H7 (cell line): ENCODE measurements around the gene FARS2. TPM values are rescaled to one million over a fixed set of nuclear protein-coding genes. Genes with fewer than 3 reads are reported as not detected.

Experiments used
- DNase-seq: peaks from one replicate; pipeline ENCODE4 v3.0.0; 2012
- H3K27me3 ChIP-seq: 2 replicates; pipeline ENCODE4 v1.6.0; 2011; ENCODE audit warnings: mild to moderate bottlenecking, low read length; ENCODE audit not compliant: control insufficient read depth, insufficient read depth
- H3K36me3 ChIP-seq: replicated peaks from 2 replicates; pipeline ENCODE4 v1.5.1; 2011; ENCODE audit warnings: low read length; ENCODE audit not compliant: control insufficient read depth, insufficient read depth
- H3K4me3 ChIP-seq: 2 replicates; pipeline ENCODE4 v1.5.1; 2011; ENCODE audit warnings: low read depth, mild to moderate bottlenecking, control low read depth, low read length, moderate library complexity; ENCODE audit not compliant: insufficient read depth
- total RNA-seq: library from RNA; depleted of rRNA; stranded (reverse); fragments of >200 nt; shearing (Covaris generic); gene quantifications from 2 replicates; pipeline ENCODE4 v1.2.3, GENCODE V29; 2014

Gene FARS2
- total RNA-seq, 1 experiment from 2014 or later = 27.1 TPM

- DNase-seq = peak; percentile 20
- Histone ChIP-seq H3K4me3 (no peak overlapping the region), H3K27me3 (no peaks in the 10 kb centered on the region), H3K36me3 (no peaks in the 10 kb centered on the region)
Observed at GRCh38 chr6:5412017-5412416, 150.7 kb downstream of the FARS2 start.

- no peaks in the 10 kb centered on the region for H3K27me3 ChIP-seq
- H3K4me3 ChIP-seq = no peak overlapping the region
- no peak for DNase-seq
- H3K36me3 ChIP-seq = no peaks in the 10 kb centered on the region
Observed at GRCh38 chr6:5412663-5413062, 151.3 kb downstream of the FARS2 start.

GRCh38 chr6:5416250-5416649 is 154.9 kb downstream of the FARS2 start:
- no peaks in the 10 kb centered on the region for H3K27me3 ChIP-seq
- no peaks in the 10 kb centered on the region for H3K36me3 ChIP-seq
- no peak for DNase-seq
- no peak overlapping the region for H3K4me3 ChIP-seq

- no peak overlapping the region for H3K4me3 ChIP-seq
- H3K27me3 ChIP-seq = no peaks in the 10 kb centered on the region
- no peaks in the 10 kb centered on the region for H3K36me3 ChIP-seq
- peak; percentile 13 for DNase-seq
Observed at GRCh38 chr6:5422321-5422915, 161.1 kb downstream of the FARS2 start.

- Histone ChIP-seq H3K4me3 (no peak overlapping the region), H3K27me3 (no peaks in the 10 kb centered on the region), H3K36me3 (no peaks in the 10 kb centered on the region)
- no peak for DNase-seq
Observed at GRCh38 chr6:5423251-5423650, 161.9 kb downstream of the FARS2 start.

GRCh38 chr6:5424726-5425125 is 163.4 kb downstream of the FARS2 start:
- Histone ChIP-seq H3K4me3 (no peak overlapping the region), H3K36me3 (no peaks in the 10 kb centered on the region), H3K27me3 (no peaks in the 10 kb centered on the region)
- DNase-seq = no peak

- no peaks in the 10 kb centered on the region for H3K27me3 ChIP-seq
- DNase-seq = no peak
- no peaks in the 10 kb centered on the region for H3K36me3 ChIP-seq
- H3K4me3 ChIP-seq = no peak overlapping the region
Observed at GRCh38 chr6:5425267-5425666, 164.0 kb downstream of the FARS2 start.

- no peak for DNase-seq
- no peaks in the 10 kb centered on the region for H3K36me3 ChIP-seq
Observed at GRCh38 chr6:5425797-5426196, 164.5 kb downstream of the FARS2 start.

GRCh38 chr6:5427586-5427985 is 166.3 kb downstream of the FARS2 start:
- H3K36me3 ChIP-seq = no peaks in the 10 kb centered on the region
- no peaks in the 10 kb centered on the region for H3K27me3 ChIP-seq
- H3K4me3 ChIP-seq = no peak overlapping the region
- no peak for DNase-seq

More at GRCh38 chr6:5425797-5426196, 164.5 kb downstream of the FARS2 start:
- no peak overlapping the region for H3K4me3 ChIP-seq
- H3K27me3 ChIP-seq = no peaks in the 10 kb centered on the region

- Histone ChIP-seq H3K27me3 (no peaks in the 10 kb centered on the region), H3K4me3 (no peak overlapping the region), H3K36me3 (no peaks in the 10 kb centered on the region)
- no peak for DNase-seq
Observed at GRCh38 chr6:5433324-5433723, 172.0 kb downstream of the FARS2 start.

- Histone ChIP-seq H3K27me3 (no peaks in the 10 kb centered on the region), H3K4me3 (no peak overlapping the region), H3K36me3 (no peaks in the 10 kb centered on the region)
- no peak for DNase-seq
Observed at GRCh38 chr6:5435449-5435848, 174.1 kb downstream of the FARS2 start.

GRCh38 chr6:5438922-5439584 is 177.7 kb downstream of the FARS2 start:
- peak; percentile 28 for DNase-seq
- no peak overlapping the region for H3K4me3 ChIP-seq
- no peaks in the 10 kb centered on the region for H3K27me3 ChIP-seq
- H3K36me3 ChIP-seq = no peaks in the 10 kb centered on the region

GRCh38 chr6:5439749-5440148 is 178.4 kb downstream of the FARS2 start:
- H3K4me3 ChIP-seq = no peak overlapping the region

GRCh38 chr6:5442319-5442718 is 181.0 kb downstream of the FARS2 start:
- no peak overlapping the region for H3K4me3 ChIP-seq
- H3K27me3 ChIP-seq = no peaks in the 10 kb centered on the region
- DNase-seq = no peak
- no peaks in the 10 kb centered on the region for H3K36me3 ChIP-seq

More at GRCh38 chr6:5439749-5440148, 178.4 kb downstream of the FARS2 start:
- no peaks in the 10 kb centered on the region for H3K27me3 ChIP-seq
- H3K36me3 ChIP-seq = no peaks in the 10 kb centered on the region
- DNase-seq = no peak

- no peaks in the 10 kb centered on the region for H3K36me3 ChIP-seq
- no peaks in the 10 kb centered on the region for H3K27me3 ChIP-seq
- H3K4me3 ChIP-seq = no peak overlapping the region
- no peak for DNase-seq
Observed at GRCh38 chr6:5442916-5443315, 181.6 kb downstream of the FARS2 start.
